KMS-11 (cell line): ENCODE data around the gene TMEM215.

Source experiments
- H2AFZ ChIP-seq: fragments of 200-600 bp; sonication (generic); 2 replicates; pipeline ENCODE4 v1.6.1; 2016; ENCODE audit warnings: antibody characterized with exemption, mixed run types, low read depth
- H3K27ac ChIP-seq: fragments of 200-600 bp; sonication (generic); 2 replicates; pipeline ENCODE4 v1.6.1; 2016; ENCODE audit warnings: mild to moderate bottlenecking, mixed run types
- H3K27me3 ChIP-seq: fragments of 200-600 bp; sonication (generic); 2 replicates; pipeline ENCODE4 v1.6.1; 2017; ENCODE audit warnings: mild to moderate bottlenecking, low read depth, mixed run types, moderate library complexity; ENCODE audit not compliant: insufficient read depth
- H3K36me3 ChIP-seq: fragments of 200-600 bp; sonication (generic); 2 replicates; pipeline ENCODE4 v1.6.1; 2017; ENCODE audit warnings: mild to moderate bottlenecking, mixed run types; ENCODE audit not compliant: insufficient read depth
- H3K4me1 ChIP-seq: fragments of 200-600 bp; sonication (generic); 2 replicates; pipeline ENCODE4 v1.6.1; 2016; ENCODE audit warnings: mild to moderate bottlenecking, low read depth, mixed run types; ENCODE audit not compliant: poor library complexity, severe bottlenecking
- H3K4me2 ChIP-seq: fragments of 200-600 bp; sonication (generic); 2 replicates; pipeline ENCODE4 v1.7.0; 2016; ENCODE audit warnings: mild to moderate bottlenecking, mixed run types
- H3K4me3 ChIP-seq: fragments of 200-600 bp; sonication (generic); IDR thresholded peaks from 2 replicates; pipeline ENCODE4 v1.6.1; 2017; ENCODE audit warnings: low read depth, low read length, mixed read lengths; ENCODE audit not compliant: insufficient read depth
- H3K79me2 ChIP-seq: fragments of 200-600 bp; sonication (generic); 2 replicates; pipeline ENCODE4 v1.6.1; 2016; ENCODE audit warnings: low read depth, mixed run types; ENCODE audit not compliant: insufficient read depth
- H3K9ac ChIP-seq: fragments of 200-600 bp; sonication (generic); 2 replicates; pipeline ENCODE4 v1.6.1; 2016; ENCODE audit warnings: mild to moderate bottlenecking, mixed run types
- H4K20me1 ChIP-seq: fragments of 200-600 bp; sonication (generic); 2 replicates; pipeline ENCODE4 v1.6.1; 2016; ENCODE audit warnings: mild to moderate bottlenecking, mixed run types; ENCODE audit not compliant: insufficient read depth
- TF ChIP-seq, protein P1 (sequence below): fragments of 200-600 bp; sonication (generic); conservative IDR thresholded peaks from 2 replicates; pipeline ENCODE4 v1.6.1; 2017; ENCODE audit warnings: low read depth, mild to moderate bottlenecking, antibody characterized with exemption, low read length, moderate library complexity, mixed read lengths

TMEM215 gene, protein sequence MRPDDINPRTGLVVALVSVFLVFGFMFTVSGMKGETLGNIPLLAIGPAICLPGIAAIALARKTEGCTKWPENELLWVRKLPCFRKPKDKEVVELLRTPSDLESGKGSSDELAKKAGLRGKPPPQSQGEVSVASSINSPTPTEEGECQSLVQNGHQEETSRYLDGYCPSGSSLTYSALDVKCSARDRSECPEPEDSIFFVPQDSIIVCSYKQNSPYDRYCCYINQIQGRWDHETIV

DNA sequence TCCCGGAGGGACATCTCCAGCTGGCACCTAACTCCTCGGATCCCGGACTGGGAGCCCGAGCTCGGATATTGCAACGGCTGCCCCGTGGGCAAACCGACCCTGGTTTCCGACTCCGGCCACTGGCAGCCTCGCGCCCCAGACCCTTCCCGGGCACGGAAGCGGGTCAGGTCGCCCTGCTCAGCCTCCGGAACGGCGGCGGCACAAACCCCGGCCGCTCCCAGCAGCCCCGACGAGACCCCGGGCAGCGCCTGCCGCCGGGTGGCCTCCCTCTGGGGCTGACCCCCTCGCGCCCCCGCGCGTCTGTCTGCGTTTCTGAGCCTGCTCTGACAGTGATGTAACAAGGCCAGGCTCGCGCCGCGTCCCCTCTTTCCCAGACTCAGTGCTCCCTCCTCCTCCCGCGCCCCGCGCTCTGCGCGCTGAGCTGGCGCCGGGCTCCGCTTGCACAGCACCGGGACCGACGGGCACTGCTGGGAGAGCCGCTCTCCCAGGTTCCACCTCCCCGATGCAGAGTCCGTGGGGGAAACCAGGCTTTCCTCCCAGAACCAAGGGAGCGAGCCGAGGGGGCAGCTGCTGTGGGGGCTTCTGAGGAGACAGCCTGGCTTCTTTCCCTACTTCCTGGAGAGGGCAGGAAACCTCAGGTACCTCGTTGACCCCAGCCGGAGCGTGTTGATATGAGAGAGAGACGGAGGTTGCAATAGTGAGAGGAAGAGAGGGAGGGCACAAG lies at the start of gene TMEM215:
TMEM215 (plus strand) TSS at position 373 of the 724 bp plus-strand sequence. CDS start 644 bp downstream, outside the sequence.
- H4K20me1 ChIP-seq = no peaks in the 10 kb centered on the region
- H3K79me2 ChIP-seq = no peaks in the 10 kb centered on the region
- no peaks in the 10 kb centered on the region for H3K27me3 ChIP-seq
- H3K9ac ChIP-seq = no peak within 1 kb of the TSS
- H3K4me1 ChIP-seq = no peaks in the 10 kb centered on the region
- H3K36me3 ChIP-seq = no peaks in the 10 kb centered on the region
- no peak within 1 kb of the TSS for H3K4me3 ChIP-seq
- no peak within 1 kb of the TSS for H2AFZ ChIP-seq
- no peak within 1 kb of the TSS for H3K27ac ChIP-seq
- TF ChIP-seq, protein P1, sequence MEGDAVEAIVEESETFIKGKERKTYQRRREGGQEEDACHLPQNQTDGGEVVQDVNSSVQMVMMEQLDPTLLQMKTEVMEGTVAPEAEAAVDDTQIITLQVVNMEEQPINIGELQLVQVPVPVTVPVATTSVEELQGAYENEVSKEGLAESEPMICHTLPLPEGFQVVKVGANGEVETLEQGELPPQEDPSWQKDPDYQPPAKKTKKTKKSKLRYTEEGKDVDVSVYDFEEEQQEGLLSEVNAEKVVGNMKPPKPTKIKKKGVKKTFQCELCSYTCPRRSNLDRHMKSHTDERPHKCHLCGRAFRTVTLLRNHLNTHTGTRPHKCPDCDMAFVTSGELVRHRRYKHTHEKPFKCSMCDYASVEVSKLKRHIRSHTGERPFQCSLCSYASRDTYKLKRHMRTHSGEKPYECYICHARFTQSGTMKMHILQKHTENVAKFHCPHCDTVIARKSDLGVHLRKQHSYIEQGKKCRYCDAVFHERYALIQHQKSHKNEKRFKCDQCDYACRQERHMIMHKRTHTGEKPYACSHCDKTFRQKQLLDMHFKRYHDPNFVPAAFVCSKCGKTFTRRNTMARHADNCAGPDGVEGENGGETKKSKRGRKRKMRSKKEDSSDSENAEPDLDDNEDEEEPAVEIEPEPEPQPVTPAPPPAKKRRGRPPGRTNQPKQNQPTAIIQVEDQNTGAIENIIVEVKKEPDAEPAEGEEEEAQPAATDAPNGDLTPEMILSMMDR = no peak
- H3K4me2 ChIP-seq = no peak within 1 kb of the TSS

DNA sequence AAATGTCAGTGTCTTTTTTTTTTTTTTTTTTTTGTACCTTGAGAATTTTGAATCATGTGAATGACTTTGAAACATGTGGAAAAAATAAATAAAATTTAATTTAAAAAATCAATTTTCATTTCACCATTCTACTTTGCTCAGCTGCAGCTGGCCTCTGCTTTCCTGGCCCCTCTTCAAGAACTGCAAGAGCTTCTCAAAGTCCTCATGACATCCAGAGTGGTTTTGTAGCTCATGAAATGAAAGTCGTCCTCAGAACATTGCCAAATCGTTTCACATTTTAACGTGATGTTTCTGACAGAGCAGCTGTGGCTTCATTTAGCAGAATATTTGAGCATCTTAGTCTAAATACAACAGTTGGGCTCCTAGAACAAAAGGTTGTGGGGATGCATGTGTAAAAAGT lies 47.9 kb upstream of the TMEM215 start:
- TF ChIP-seq, protein P1 = no peak
- Histone ChIP-seq H3K79me2 (no peaks in the 10 kb centered on the region), H2AFZ (no peak overlapping the region), H3K27me3 (no peaks in the 10 kb centered on the region), H3K27ac (no peak overlapping the region), H3K4me2 (no peak overlapping the region), H3K9ac (no peak overlapping the region), H3K4me3 (no peak overlapping the region), H4K20me1 (no peaks in the 10 kb centered on the region), H3K36me3 (no peaks in the 10 kb centered on the region), H3K4me1 (no peaks in the 10 kb centered on the region)

GRCh38 chr9:32737378-32737777 lies 46.0 kb upstream of the TMEM215 start:
- H3K36me3 ChIP-seq = no peaks in the 10 kb centered on the region
- no peak overlapping the region for H3K4me2 ChIP-seq
- H3K27ac ChIP-seq = no peak overlapping the region
- H3K4me1 ChIP-seq = no peaks in the 10 kb centered on the region
- TF ChIP-seq, protein P1 = no peak
- H3K4me3 ChIP-seq = no peak overlapping the region
- H3K27me3 ChIP-seq = no peaks in the 10 kb centered on the region
- H2AFZ ChIP-seq = no peak overlapping the region
- H3K9ac ChIP-seq = no peak overlapping the region
- H3K79me2 ChIP-seq = no peaks in the 10 kb centered on the region
- H4K20me1 ChIP-seq = no peaks in the 10 kb centered on the region

- Histone ChIP-seq H3K4me1 (no peaks in the 10 kb centered on the region), H4K20me1 (no peaks in the 10 kb centered on the region), H3K4me3 (no peak overlapping the region), H3K27ac (no peak overlapping the region), H3K4me2 (no peak overlapping the region), H3K36me3 (no peaks in the 10 kb centered on the region), H3K9ac (no peak overlapping the region), H3K27me3 (no peaks in the 10 kb centered on the region), H3K79me2 (no peaks in the 10 kb centered on the region), H2AFZ (no peak overlapping the region)
- TF ChIP-seq, protein P1 = no peak
Observed at GRCh38 chr9:32738501-32739172, 44.7 kb upstream of the TMEM215 start.
